GM12873 (cell line): Measurements from ENCODE around the gene MGLL.

Source experiments
- TF ChIP-seq, protein P1 (sequence below): IDR thresholded peaks from 2 replicates; pipeline ENCODE4 v1.5.1; 2012; ENCODE audit warnings: low read depth, mild to moderate bottlenecking, moderate library complexity, low read length, control low read depth; ENCODE audit not compliant: insufficient read depth; ENCODE audit errors: missing control alignments

The MGLL gene

DNA sequence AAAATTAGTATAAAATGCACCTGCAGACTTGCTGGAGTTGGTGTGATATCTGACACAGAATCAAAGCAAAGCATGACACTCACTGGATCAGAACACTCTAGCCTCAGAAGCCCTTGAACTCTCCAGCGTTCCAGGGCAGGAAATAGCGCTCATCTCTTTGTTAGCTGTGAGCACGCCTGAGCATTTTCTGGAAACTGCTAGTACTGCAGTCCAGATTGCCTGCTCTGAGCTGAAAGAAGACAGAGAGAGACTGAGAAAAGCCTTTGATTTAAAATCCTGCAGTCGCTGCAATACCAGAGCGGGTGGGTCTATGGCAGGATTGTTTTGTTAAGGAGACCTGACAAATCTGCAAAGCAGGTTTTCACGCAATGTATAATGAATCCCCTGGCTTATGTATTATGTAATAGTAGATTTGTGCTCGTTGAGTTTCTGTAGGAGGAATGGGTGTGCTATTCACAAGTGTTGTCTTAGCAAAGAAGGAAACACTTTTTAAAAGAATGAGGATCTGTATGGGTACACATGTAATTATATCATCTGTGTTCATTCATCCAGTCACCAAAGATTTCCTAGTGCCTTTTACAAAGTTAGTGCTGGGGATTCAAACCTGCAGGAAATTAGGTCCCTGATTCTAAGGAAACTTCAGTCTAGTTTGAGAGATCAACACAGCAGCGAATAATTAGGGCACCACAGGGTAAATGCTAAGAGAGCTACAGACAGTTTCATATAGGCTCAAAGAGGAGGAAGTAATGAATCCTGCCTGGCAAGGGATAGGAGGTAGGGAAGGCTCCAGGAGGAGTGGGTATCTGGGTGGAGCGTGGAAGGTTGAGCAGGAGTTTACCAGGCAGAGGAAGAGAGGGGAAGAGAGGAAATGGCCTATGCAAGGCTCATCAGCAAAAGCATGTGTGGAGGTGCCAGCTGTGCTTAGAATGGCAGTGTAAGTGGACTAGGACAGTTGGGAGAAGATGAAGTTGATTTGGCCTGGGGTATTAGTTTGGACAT, 26.1 kb upstream of the MGLL start:
- TF ChIP-seq, protein P1, sequence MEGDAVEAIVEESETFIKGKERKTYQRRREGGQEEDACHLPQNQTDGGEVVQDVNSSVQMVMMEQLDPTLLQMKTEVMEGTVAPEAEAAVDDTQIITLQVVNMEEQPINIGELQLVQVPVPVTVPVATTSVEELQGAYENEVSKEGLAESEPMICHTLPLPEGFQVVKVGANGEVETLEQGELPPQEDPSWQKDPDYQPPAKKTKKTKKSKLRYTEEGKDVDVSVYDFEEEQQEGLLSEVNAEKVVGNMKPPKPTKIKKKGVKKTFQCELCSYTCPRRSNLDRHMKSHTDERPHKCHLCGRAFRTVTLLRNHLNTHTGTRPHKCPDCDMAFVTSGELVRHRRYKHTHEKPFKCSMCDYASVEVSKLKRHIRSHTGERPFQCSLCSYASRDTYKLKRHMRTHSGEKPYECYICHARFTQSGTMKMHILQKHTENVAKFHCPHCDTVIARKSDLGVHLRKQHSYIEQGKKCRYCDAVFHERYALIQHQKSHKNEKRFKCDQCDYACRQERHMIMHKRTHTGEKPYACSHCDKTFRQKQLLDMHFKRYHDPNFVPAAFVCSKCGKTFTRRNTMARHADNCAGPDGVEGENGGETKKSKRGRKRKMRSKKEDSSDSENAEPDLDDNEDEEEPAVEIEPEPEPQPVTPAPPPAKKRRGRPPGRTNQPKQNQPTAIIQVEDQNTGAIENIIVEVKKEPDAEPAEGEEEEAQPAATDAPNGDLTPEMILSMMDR: no peak

DNA sequence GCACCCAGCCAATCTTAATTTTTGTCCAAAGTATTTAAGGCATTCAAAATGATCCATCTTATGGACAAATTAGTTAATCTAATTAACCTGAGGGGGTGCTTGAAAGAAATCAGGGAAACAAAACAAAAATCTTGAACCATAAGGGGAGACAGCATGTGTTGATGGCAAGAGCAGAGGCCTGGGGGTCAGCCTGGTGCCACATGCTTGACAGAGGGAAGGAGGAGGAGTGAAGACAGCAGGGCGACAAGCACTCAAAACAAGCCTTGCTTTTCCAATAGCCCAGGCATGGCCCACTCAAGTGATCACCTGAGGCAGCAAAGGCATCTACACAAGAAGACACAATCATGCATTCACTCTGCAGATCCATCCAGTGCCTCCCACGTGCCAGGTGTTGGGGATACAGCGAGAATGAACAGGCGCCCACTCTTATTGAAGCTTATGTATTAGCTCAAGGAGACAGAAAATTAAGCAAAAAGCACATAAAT, 25.0 kb upstream of the MGLL start:
- TF ChIP-seq, protein P1: no peak

DNA sequence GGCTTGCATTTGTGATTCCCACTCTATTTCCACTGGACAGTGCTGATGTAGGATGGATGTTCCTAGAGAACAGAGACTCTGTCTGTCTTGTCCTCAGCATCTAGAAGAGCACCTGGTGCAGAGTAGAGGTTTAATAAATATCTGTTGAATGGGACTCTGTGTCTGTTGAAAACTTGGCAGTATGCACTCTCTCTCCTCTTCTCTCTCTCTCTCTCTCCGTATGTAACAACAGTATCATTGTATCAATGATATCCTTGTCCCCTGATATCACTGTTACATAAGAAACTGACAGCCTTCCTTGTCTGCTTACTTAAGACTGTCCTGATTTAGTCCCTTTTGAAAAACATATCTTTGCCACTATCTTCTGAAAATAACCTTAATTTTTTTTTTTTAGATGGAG, 24.3 kb upstream of the MGLL start:
- TF ChIP-seq, protein P1: no peak

DNA sequence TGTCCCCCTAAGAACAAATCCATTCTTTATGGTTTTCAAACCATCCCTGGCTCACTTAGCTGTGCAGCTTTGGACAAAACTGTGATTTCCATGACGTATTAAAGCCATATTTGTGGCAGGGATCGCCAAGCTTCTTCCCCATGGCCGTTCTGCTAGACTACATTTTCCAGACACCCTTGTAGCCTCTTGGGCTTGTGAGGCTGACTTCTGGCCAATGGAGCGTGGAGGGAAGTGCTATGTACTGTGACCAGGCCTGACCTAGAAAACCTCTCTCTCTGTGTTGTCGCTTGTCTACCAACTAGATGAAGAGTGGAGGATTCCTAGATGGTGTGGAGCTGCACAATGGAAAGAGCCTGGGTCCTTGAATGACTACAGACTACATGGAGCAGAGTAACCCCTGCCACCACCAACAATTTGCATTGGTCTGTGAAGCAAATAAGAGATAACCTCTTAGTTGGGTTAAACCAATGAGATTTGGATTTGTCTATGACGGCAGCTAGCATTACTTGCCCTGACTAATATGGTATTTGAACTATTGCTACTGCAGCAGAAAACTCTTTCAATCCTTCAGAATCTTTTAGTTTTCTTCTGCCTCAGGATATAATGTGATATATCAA, 22.1 kb upstream of the MGLL start:
- TF ChIP-seq, protein P1: no peak

DNA sequence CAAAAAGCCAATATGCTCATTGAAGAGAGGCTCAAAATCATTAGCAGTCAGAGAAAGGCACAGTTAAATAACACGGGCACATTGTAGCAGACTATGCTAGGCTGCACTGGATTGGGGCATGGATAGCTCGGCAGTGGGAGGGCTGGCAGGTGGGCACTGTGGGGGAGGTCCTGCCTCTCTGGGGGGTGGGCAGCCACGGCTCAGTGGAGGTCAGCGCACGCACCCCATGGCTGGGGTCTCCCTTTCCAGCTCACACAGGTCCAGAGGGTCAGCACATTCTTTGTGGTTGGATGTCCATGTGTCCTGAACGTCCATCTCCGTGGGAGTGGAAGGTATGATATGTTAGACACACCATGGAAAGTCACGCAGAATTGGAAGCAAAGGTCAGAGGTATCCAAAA, 18.4 kb upstream of the MGLL start:
- TF ChIP-seq, protein P1: no peak

DNA sequence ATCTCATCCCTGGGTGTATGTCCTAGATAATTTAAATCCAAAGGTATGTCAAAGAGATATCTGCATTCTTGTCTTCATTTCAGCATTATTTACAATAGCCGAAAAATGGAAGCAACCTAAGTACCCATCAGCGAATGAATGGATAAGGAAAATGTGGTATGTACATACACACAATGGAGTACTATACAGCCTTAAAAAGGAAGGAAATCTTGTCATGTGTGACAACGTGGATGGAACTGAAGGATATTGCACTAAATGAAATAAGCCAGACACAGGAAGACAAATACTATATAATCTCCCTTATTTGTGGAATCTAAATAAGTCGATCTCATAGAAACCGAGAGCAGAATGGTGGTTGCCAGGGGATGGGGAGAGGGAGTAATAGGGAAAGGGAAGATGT, 16.8 kb upstream of the MGLL start:
- TF ChIP-seq, protein P1: no peak

DNA sequence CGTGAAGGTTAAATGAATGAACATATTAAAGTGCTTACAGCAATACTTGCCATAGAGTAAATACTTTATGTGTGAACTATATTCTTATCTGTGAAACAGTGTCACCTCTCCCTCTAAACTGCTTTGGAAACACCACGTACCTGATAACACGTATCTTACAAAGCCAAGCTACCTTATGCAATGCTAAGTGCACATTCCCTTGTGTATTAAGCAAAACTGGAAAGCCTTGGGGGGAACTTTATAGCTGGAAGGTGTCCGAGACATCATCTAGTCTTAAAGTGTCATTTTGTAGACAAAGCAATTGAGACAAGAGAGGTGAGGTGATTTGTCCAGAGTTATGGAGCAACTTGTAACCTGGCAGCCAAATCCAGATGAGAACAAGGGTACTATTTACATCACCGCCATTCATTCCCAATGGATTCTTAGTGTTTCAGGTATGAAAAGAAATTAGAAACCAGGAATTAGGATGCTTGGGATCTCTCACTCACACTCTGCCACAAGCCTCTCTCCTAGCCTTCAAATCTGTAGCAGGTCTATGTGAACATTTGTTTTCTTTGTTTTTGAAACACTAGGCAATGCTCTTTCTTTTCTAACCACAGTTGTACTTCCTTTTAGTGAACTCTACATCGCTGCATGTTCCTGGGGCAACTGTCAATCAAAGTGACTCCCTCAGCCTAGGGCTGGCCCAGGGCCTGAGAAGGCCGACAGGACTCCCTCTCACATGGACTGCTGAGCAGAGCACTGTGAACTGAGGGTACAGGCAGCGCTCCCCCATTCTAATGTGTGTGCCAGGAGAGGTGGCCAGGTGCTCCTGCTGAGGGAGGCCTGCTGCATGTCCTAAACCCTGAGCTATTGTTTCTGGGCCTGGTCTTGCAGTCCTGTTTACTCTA, 13.9 kb upstream of the MGLL start:
- TF ChIP-seq, protein P1: no peak
